GM10248 (cell line): ENCODE measurements around the gene RXRA.

Experiments
- CTCF ChIA-PET: fragments of 300-600 bp; sonication (Branson Sonifier 250); formaldehyde crosslinking; extraction: SDS; loops from one replicate; lab custom pipeline; 2021; ENCODE audit warnings: antibody characterized with exemption; lab: Yijun Ruan, JAX
- POLR2A ChIA-PET: fragments of 350-650 bp; sonication (Branson Sonifier 250); formaldehyde crosslinking; extraction: SDS; loops from one replicate; lab custom pipeline; 2020; ENCODE audit warnings: antibody characterized with exemption; lab: Yijun Ruan, JAX
- DNase-seq: peaks from one replicate; pipeline ENCODE4 v3.0.0; 2012; ENCODE audit errors: extremely low spot score
- TF ChIP-seq, protein P1 (sequence below): IDR thresholded peaks from 2 replicates; pipeline ENCODE4 v1.5.1; 2012; ENCODE audit warnings: mild to moderate bottlenecking, low read depth; ENCODE audit errors: extremely low read depth, missing control alignments, control extremely low read depth

The RXRA gene

DNA sequence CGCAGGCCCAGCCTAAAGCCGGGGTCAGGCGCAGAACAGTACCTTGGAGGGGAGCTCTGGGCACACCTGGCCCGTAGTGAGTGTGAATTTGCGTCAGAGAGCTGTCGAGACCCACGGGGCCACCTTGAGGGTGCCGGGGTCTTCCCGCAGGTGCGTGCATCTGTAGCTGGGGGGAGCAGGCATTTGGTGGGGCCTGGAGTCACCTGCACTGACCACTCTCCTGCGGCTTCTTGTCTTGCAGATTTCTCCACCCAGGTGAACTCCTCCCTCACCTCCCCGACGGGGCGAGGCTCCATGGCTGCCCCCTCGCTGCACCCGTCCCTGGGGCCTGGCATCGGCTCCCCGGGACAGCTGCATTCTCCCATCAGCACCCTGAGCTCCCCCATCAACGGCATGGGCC, 75.1 kb downstream of the RXRA start:
- ChIA-PET CTCF (interaction anchor here (0.8 kb wide), 1 partner anchor 10 kb away, joined by 3 read pairs; no protein-coding TSS in a partner anchor), POLR2A (interaction anchor here (0.6 kb wide), 1 partner anchor 83 kb away, joined by 5 read pairs; no protein-coding TSS in a partner anchor)
- DNase-seq, result no peak
- TF ChIP-seq, protein P1, sequence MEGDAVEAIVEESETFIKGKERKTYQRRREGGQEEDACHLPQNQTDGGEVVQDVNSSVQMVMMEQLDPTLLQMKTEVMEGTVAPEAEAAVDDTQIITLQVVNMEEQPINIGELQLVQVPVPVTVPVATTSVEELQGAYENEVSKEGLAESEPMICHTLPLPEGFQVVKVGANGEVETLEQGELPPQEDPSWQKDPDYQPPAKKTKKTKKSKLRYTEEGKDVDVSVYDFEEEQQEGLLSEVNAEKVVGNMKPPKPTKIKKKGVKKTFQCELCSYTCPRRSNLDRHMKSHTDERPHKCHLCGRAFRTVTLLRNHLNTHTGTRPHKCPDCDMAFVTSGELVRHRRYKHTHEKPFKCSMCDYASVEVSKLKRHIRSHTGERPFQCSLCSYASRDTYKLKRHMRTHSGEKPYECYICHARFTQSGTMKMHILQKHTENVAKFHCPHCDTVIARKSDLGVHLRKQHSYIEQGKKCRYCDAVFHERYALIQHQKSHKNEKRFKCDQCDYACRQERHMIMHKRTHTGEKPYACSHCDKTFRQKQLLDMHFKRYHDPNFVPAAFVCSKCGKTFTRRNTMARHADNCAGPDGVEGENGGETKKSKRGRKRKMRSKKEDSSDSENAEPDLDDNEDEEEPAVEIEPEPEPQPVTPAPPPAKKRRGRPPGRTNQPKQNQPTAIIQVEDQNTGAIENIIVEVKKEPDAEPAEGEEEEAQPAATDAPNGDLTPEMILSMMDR, result no peak

- TF ChIP-seq, protein P1, result no peak
- no peak for DNase-seq
- POLR2A ChIA-PET, result interaction anchor here (0.6 kb wide), 1 partner anchor 84 kb away, joined by 5 read pairs; no protein-coding TSS in a partner anchor
- CTCF ChIA-PET, result interaction anchor here (1.0 to 1.4 kb wide), 2 partner anchors 10 to 17 kb away, joined by 3 to 4 read pairs; no protein-coding TSS in a partner anchor
Observed at GRCh38 chr9:134402182-134402581, 75.9 kb downstream of the RXRA start.

DNA sequence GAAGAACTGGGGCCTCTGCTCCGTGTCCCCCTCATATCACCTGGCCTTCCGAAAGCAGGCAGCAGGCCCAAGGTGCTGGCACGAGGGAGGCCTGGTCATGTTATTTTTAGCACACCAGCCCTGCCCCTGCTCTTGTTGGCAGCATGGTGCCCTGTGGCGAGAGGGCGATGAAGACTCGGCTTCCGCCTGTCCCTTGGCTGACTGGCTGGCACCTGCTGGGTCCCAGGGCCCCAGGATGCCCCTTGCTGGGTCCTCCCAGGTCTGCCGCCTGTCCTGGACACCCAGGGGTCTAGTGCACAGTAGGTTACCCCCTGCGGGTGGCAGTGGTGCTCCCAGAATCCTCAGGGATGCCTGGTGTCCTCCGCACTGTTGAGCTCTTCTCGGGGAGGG, 77.0 kb downstream of the RXRA start:
- DNase-seq, result no peak
- ChIA-PET POLR2A (no interaction called here), CTCF (interaction anchor here (1.0 to 1.5 kb wide), 3 partner anchors 11 to 19 kb away, joined by 3 to 6 read pairs (median 4); no protein-coding TSS in a partner anchor)
- TF ChIP-seq, protein P1, result no peak

DNA sequence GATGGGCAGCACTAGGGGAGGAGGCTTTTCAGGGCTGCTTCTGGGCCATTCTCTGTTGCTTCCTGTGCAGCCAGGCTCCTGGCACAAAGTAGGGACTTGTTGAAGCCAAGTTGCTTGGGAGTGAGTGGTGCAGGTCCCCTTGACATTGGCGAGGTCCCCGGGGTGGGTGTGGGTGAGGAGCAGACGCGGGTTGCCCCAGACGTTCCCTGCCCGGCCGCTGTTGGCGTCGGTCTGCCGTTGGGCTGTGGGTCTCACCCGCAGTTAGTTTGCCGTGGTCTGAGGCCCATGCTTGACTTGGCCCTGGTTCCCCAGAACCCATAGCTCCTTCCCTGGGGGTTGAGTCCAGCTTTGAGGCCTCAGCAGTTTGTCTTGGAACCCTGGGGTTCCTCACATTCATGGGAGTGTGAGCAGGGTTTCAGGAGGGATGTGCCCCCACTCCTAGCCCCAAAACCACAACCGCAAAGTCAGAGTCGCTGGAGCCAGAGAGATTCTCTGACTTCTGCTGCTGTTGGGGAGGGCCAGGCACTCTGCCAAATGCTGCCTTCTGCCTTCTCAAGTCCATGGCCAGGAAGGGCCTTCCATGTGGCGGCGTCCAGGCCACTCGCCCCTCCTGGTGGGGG, 77.5 kb downstream of the RXRA start:
- CTCF ChIA-PET, result interaction anchor here (1.1 to 1.5 kb wide), 2 partner anchors 11 to 40 kb away, joined by 4 to 6 read pairs; no protein-coding TSS in a partner anchor
- no peak for DNase-seq
- POLR2A ChIA-PET, result interaction anchor here (1.3 kb wide), 1 partner anchor 12 kb away, joined by 4 read pairs; no protein-coding TSS in a partner anchor
- TF ChIP-seq, protein P1, result no peak

DNA sequence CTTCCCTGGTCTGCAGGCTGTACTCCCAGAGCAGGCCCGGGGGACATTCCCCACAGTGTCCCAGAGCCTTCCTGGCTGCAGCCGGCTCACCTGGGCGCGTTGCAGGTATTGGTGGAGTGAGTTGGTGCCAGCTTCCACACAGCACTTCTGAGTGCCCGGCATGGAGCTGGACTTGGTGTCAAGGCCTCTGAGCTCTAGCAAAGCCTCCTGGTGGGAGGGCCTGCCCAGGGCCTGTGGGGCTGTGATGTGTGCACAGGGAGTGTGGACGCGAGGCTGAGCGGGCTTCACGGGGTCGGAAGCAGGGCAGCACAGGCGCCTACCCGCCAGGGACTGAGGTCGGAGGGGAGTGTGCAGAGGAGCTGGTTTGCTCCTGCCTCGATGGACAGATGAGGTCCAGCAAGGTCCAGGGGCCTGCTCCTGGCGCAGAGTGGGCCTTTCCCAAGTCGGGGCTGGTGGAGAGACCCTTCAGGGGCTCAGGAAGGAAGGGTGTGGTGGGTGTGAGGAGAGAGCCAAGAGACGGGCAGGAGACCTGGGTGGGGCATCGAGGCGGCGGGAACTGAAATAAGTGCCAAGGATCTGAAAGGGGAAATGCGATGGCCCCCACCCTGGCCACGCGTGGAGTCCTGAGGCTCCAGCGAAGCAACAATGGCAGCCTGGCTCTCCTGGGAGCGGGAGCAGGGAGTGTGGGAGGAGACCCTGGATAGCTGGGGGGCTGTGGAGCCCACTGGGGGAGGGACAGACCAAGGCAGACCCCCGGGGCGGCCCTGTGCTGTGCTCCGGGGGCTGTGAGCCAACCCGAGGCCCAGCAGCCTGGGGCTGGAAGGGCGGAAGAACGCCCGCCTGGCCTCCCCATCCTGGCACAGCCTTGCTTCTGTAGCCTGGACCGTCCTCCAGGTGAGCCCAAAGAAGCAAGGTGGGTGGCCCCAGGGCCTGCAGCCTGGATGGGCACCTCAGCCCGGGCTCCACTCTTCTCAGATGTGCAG, 78.4 kb downstream of the RXRA start:
- TF ChIP-seq, protein P1, result no peak
- ChIA-PET POLR2A (interaction anchor here (1.3 kb wide), 1 partner anchor 13 kb away, joined by 4 read pairs; no protein-coding TSS in a partner anchor), CTCF (interaction anchor here (1.1 to 1.5 kb wide), 2 partner anchors 12 to 39 kb away, joined by 4 to 6 read pairs; no protein-coding TSS in a partner anchor)
- no peak for DNase-seq

GRCh38 chr9:134405527-134405926, 79.3 kb downstream of the RXRA start:
- TF ChIP-seq, protein P1, result no peak
- CTCF ChIA-PET, result interaction anchor here (2.4 kb wide), 2 partner anchors 10 to 13 kb away, joined by 8 to 17 read pairs; no protein-coding TSS in a partner anchor
- POLR2A ChIA-PET, result no interaction called here
- DNase-seq, result no peak
